ENCODE measurements around the gene NPIPB6. TPM values are rescaled to one million over a fixed set of nuclear protein-coding genes. Genes with fewer than 3 reads are reported as not detected.
"Not testable (repeated sequence)": the region's sequence is repeated elsewhere in the genome, so short reads cannot be mapped to it uniquely, and the experiment has no call there.

NPIPB6 gene
- total and polyA plus RNA-seq, 2 donors (not counting 1 experiment from before 2014, with no cell fraction given): 2.1 to 5.8 TPM

DNA sequence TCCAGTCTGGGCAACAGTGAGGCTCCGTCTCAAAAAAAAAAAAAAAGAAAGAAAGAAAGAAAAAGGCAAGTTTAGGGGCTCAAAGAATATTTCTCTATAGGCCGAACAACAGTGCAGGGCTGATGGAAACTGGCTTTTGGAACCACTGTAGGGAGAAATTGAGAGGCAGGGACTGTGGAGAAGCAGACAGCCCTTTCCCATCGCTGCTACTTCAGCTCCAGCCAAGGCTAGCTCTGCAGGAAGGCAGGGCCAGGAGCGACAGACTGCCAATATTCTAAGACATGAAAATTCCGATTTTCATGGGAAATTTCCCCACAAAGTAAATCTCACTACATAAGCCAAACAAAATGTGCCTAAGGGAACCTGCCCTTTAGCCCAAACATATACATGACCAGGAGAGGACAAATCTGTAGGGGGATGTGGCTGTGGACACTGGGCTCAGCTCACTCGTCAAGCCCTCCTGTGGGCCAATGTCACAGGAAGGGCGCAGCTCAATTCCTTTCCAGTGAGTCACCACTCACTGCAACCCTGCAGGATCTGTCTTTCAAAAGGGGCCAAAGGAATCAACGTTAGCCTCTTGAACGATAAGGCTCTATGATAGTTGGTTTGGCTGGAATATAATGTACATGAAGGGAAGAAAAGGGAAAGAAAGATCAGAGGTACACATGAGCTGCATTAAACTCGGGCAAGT lies 19.0 kb upstream of the NPIPB6 start:
- WGBS (ENCODE audit: insufficient coverage): no CpG with 5 or more reads among the region's 10 CpGs

DNA sequence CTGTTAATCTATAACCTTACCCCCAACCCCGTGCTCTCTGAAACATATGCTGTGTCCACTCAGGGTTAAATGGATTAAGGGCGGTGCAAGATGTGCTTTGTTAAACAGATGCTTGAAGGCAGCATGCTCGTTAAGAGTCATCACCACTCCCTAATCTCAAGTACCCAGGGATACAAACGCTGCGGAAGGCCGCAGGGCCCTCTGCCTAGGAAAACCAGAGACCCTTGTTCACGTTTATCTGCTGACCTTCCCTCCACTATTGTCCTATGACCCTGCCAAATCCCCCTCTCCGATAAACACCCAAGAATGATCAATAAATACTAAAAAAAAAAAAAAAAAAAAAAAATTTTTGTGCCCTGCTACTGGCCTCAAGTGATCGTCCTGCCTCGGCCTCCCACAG lies 14.5 kb upstream of the NPIPB6 start:
- H3K4me3 ChIP-seq (ENCODE audit: control extremely low read depth in 1 of 5, extremely low read depth in 1 of 5, insufficient read depth in 1 of 5, low read depth in 2 of 5, low read length in 4 of 5); H3K4me1 ChIP-seq (ENCODE audit: control insufficient read depth in 2 of 2, insufficient read depth in 2 of 2, low read length in 2 of 2); DNase-seq; H3K4me2 ChIP-seq (replicated peaks; ENCODE audit: low read depth, low read length, poor library complexity, severe bottlenecking); POLR2A ChIA-PET; H3K27me3 Mint-ChIP-seq; H3K27ac ChIP-seq (ENCODE audit: low read length in 2 of 2); H3K9me3 Mint-ChIP-seq (ENCODE audit: insufficient read depth); intact Hi-C loops (cut with micrococcal nuclease); H3K27ac Mint-ChIP-seq; H4K20me1 ChIP-seq (ENCODE audit: control insufficient read depth, insufficient read depth, low read length, poor library complexity, severe bottlenecking); H3K9me3 ChIP-seq (ENCODE audit: control extremely low read depth in 1 of 3, control insufficient read depth in 2 of 3, insufficient read depth in 1 of 3, low read length in 2 of 3); H3K9ac ChIP-seq (ENCODE audit: low read length); H2AFZ ChIP-seq (ENCODE audit: insufficient read depth, low read depth, low read length, poor library complexity, severe bottlenecking); H3K4me3 Mint-ChIP-seq; ATAC-seq (ENCODE audit: low read depth); H3K36me3 ChIP-seq (replicated peaks in 1 of 2; ENCODE audit: control extremely low read depth in 1 of 2, control insufficient read depth in 1 of 2, extremely low read depth in 1 of 2, insufficient read depth in 2 of 2, low read length in 1 of 2); H3K4me1 Mint-ChIP-seq; H3K79me2 ChIP-seq (ENCODE audit: control insufficient read depth, insufficient read depth, low read length); CTCF ChIA-PET; H3K27me3 ChIP-seq (replicated peaks in 1 of 4; ENCODE audit: control extremely low read depth in 1 of 4, control insufficient read depth in 3 of 4, insufficient read depth in 4 of 4, low read length in 3 of 4): not testable (repeated sequence)
- no CpG with 5 or more reads among the region's 10 CpGs for WGBS (ENCODE audit: insufficient coverage)

More for the DNA sequence above, 19.0 kb upstream of the NPIPB6 start:
- H3K36me3 ChIP-seq (replicated peaks in 1 of 2; ENCODE audit: control extremely low read depth in 1 of 2, control insufficient read depth in 1 of 2, extremely low read depth in 1 of 2, insufficient read depth in 2 of 2, low read length in 1 of 2); H3K9me3 Mint-ChIP-seq (ENCODE audit: insufficient read depth); ATAC-seq (ENCODE audit: low read depth); H3K27ac ChIP-seq (ENCODE audit: low read length in 2 of 2); DNase-seq; H3K27me3 ChIP-seq (replicated peaks in 1 of 4; ENCODE audit: control extremely low read depth in 1 of 4, control insufficient read depth in 3 of 4, insufficient read depth in 4 of 4, low read length in 3 of 4); H3K4me1 Mint-ChIP-seq; H3K79me2 ChIP-seq (ENCODE audit: control insufficient read depth, insufficient read depth, low read length); H3K4me1 ChIP-seq (ENCODE audit: control insufficient read depth in 2 of 2, insufficient read depth in 2 of 2, low read length in 2 of 2); H4K20me1 ChIP-seq (ENCODE audit: control insufficient read depth, insufficient read depth, low read length, poor library complexity, severe bottlenecking); H3K9me3 ChIP-seq (ENCODE audit: control extremely low read depth in 1 of 3, control insufficient read depth in 2 of 3, insufficient read depth in 1 of 3, low read length in 2 of 3); H3K27me3 Mint-ChIP-seq; POLR2A ChIA-PET; intact Hi-C loops (cut with micrococcal nuclease); H2AFZ ChIP-seq (ENCODE audit: insufficient read depth, low read depth, low read length, poor library complexity, severe bottlenecking); H3K4me3 Mint-ChIP-seq; H3K9ac ChIP-seq (ENCODE audit: low read length); H3K27ac Mint-ChIP-seq; H3K4me3 ChIP-seq (ENCODE audit: control extremely low read depth in 1 of 5, extremely low read depth in 1 of 5, insufficient read depth in 1 of 5, low read depth in 2 of 5, low read length in 4 of 5); CTCF ChIA-PET; H3K4me2 ChIP-seq (replicated peaks; ENCODE audit: low read depth, low read length, poor library complexity, severe bottlenecking): not testable (repeated sequence)

- H3K27me3 Mint-ChIP-seq; ATAC-seq (ENCODE audit: low read depth); DNase-seq; intact Hi-C loops (cut with micrococcal nuclease); H3K27me3 ChIP-seq (replicated peaks in 1 of 4; ENCODE audit: control extremely low read depth in 1 of 4, control insufficient read depth in 3 of 4, insufficient read depth in 4 of 4, low read length in 3 of 4); H3K79me2 ChIP-seq (ENCODE audit: control insufficient read depth, insufficient read depth, low read length); H3K9ac ChIP-seq (ENCODE audit: low read length); CTCF ChIA-PET; H3K4me3 ChIP-seq (ENCODE audit: control extremely low read depth in 1 of 5, extremely low read depth in 1 of 5, insufficient read depth in 1 of 5, low read depth in 2 of 5, low read length in 4 of 5); H4K20me1 ChIP-seq (ENCODE audit: control insufficient read depth, insufficient read depth, low read length, poor library complexity, severe bottlenecking); H3K4me3 Mint-ChIP-seq; H3K9me3 ChIP-seq (ENCODE audit: control extremely low read depth in 1 of 3, control insufficient read depth in 2 of 3, insufficient read depth in 1 of 3, low read length in 2 of 3); H3K36me3 ChIP-seq (replicated peaks in 1 of 2; ENCODE audit: control extremely low read depth in 1 of 2, control insufficient read depth in 1 of 2, extremely low read depth in 1 of 2, insufficient read depth in 2 of 2, low read length in 1 of 2); H3K4me1 ChIP-seq (ENCODE audit: control insufficient read depth in 2 of 2, insufficient read depth in 2 of 2, low read length in 2 of 2); H2AFZ ChIP-seq (ENCODE audit: insufficient read depth, low read depth, low read length, poor library complexity, severe bottlenecking); H3K4me2 ChIP-seq (replicated peaks; ENCODE audit: low read depth, low read length, poor library complexity, severe bottlenecking); H3K27ac ChIP-seq (ENCODE audit: low read length in 2 of 2); H3K9me3 Mint-ChIP-seq (ENCODE audit: insufficient read depth); H3K4me1 Mint-ChIP-seq; POLR2A ChIA-PET; H3K27ac Mint-ChIP-seq: not testable (repeated sequence)
- WGBS (ENCODE audit: insufficient coverage): 93% methylated on average over 5 of the region's 38 CpGs
Observed at GRCh38 chr16:28377108-28377625, 13.9 kb upstream of the NPIPB6 start.

GRCh38 chr16:28375115-28375514 lies 11.8 kb upstream of the NPIPB6 start:
- H3K79me2 ChIP-seq (ENCODE audit: control insufficient read depth, insufficient read depth, low read length); H3K27me3 Mint-ChIP-seq; H3K4me3 ChIP-seq (ENCODE audit: control extremely low read depth in 1 of 5, extremely low read depth in 1 of 5, insufficient read depth in 1 of 5, low read depth in 2 of 5, low read length in 4 of 5); H3K4me1 Mint-ChIP-seq; H3K4me3 Mint-ChIP-seq; H3K9me3 Mint-ChIP-seq (ENCODE audit: insufficient read depth); CTCF ChIA-PET; H2AFZ ChIP-seq (ENCODE audit: insufficient read depth, low read depth, low read length, poor library complexity, severe bottlenecking); POLR2A ChIA-PET; H3K27me3 ChIP-seq (replicated peaks in 1 of 4; ENCODE audit: control extremely low read depth in 1 of 4, control insufficient read depth in 3 of 4, insufficient read depth in 4 of 4, low read length in 3 of 4); H4K20me1 ChIP-seq (ENCODE audit: control insufficient read depth, insufficient read depth, low read length, poor library complexity, severe bottlenecking); DNase-seq; H3K9ac ChIP-seq (ENCODE audit: low read length); H3K27ac Mint-ChIP-seq; H3K36me3 ChIP-seq (replicated peaks in 1 of 2; ENCODE audit: control extremely low read depth in 1 of 2, control insufficient read depth in 1 of 2, extremely low read depth in 1 of 2, insufficient read depth in 2 of 2, low read length in 1 of 2); intact Hi-C loops (cut with micrococcal nuclease); H3K27ac ChIP-seq (ENCODE audit: low read length in 2 of 2); H3K9me3 ChIP-seq (ENCODE audit: control extremely low read depth in 1 of 3, control insufficient read depth in 2 of 3, insufficient read depth in 1 of 3, low read length in 2 of 3); H3K4me2 ChIP-seq (replicated peaks; ENCODE audit: low read depth, low read length, poor library complexity, severe bottlenecking); H3K4me1 ChIP-seq (ENCODE audit: control insufficient read depth in 2 of 2, insufficient read depth in 2 of 2, low read length in 2 of 2): not testable (repeated sequence)
- ATAC-seq (ENCODE audit: low read depth): peak; percentile 76
- WGBS (ENCODE audit: insufficient coverage): no CpG with 5 or more reads among the region's 8 CpGs

Measured in B cell (primary cell).